ENCODE measurements around the gene DDB1.

Gene DDB1

GRCh38 chr11:61306221-61306620 is 26.7 kb downstream of the DDB1 start:
- TF ChIP-seq GATA2 (IDR thresholded peaks at IDR 0.05; ENCODE audit: low read depth, low read length), result no peak
- no peak for TF ChIP-seq GATA3 (IDR thresholded peaks at IDR 0.05; ENCODE audit: low read depth, low read length)

GRCh38 chr11:61305417-61305816 is 27.5 kb downstream of the DDB1 start:
- TF ChIP-seq GATA2 (IDR thresholded peaks at IDR 0.05; ENCODE audit: low read depth, low read length) (no peak), GATA3 (IDR thresholded peaks at IDR 0.05; ENCODE audit: low read depth, low read length) (no peak)

- TF ChIP-seq GATA3 (IDR thresholded peaks at IDR 0.05; ENCODE audit: low read depth, low read length), result no peak
These were observed 29.2 kb downstream of the DDB1 start for GRCh38 chr11:61303725-61304124.

- no peak for TF ChIP-seq GATA2 (IDR thresholded peaks at IDR 0.05; ENCODE audit: low read depth, low read length)
- no peak for TF ChIP-seq GATA3 (IDR thresholded peaks at IDR 0.05; ENCODE audit: low read depth, low read length)
These were observed 30.4 kb downstream of the DDB1 start for GRCh38 chr11:61302550-61302949.

GRCh38 chr11:61298663-61299244 is 34.2 kb downstream of the DDB1 start:
- TF ChIP-seq GATA2 (IDR thresholded peaks at IDR 0.05; ENCODE audit: low read depth, low read length) (no peak), GATA3 (IDR thresholded peaks at IDR 0.05; ENCODE audit: low read depth, low read length) (no peak)

- TF ChIP-seq GATA3 (IDR thresholded peaks at IDR 0.05; ENCODE audit: low read depth, low read length) (no peak), GATA2 (IDR thresholded peaks at IDR 0.05; ENCODE audit: low read depth, low read length) (no peak)
These were observed 35.2 kb downstream of the DDB1 start for GRCh38 chr11:61297746-61298145.

- TF ChIP-seq GATA2 (IDR thresholded peaks at IDR 0.05; ENCODE audit: low read depth, low read length) (no peak), GATA3 (IDR thresholded peaks at IDR 0.05; ENCODE audit: low read depth, low read length) (no peak)
These were observed 35.6 kb downstream of the DDB1 start for GRCh38 chr11:61297341-61297740.

GRCh38 chr11:61295596-61295926 is 37.3 kb downstream of the DDB1 start:
- TF ChIP-seq GATA3 (IDR thresholded peaks at IDR 0.05; ENCODE audit: low read depth, low read length), result no peak
- TF ChIP-seq GATA2 (IDR thresholded peaks at IDR 0.05; ENCODE audit: low read depth, low read length), result no peak

- TF ChIP-seq GATA2 (IDR thresholded peaks at IDR 0.05; ENCODE audit: low read depth, low read length) (no peak), GATA3 (IDR thresholded peaks at IDR 0.05; ENCODE audit: low read depth, low read length) (no peak)
These were observed 37.9 kb downstream of the DDB1 start, which contains the start of gene VWCE for GRCh38 chr11:61294717-61295595. Gene VWCE (minus strand): TSS chr11:61295316. CDS start chr11:61295037, 279 bp downstream.

GRCh38 chr11:61293867-61294716 is 38.8 kb downstream of the DDB1 start:
- TF ChIP-seq GATA3 (IDR thresholded peaks at IDR 0.05; ENCODE audit: low read depth, low read length) (no peak), GATA2 (IDR thresholded peaks at IDR 0.05; ENCODE audit: low read depth, low read length) (no peak)

GRCh38 chr11:61292356-61292755 is 40.5 kb downstream of the DDB1 start:
- no peak for TF ChIP-seq GATA2 (IDR thresholded peaks at IDR 0.05; ENCODE audit: low read depth, low read length)

- TF ChIP-seq GATA2 (IDR thresholded peaks at IDR 0.05; ENCODE audit: low read depth, low read length), result no peak
- no peak for TF ChIP-seq GATA3 (IDR thresholded peaks at IDR 0.05; ENCODE audit: low read depth, low read length)
These were observed 41.8 kb downstream of the DDB1 start for GRCh38 chr11:61290905-61291690.

GRCh38 chr11:61287338-61287977 is 45.4 kb downstream of the DDB1 start:
- TF ChIP-seq GATA3 (IDR thresholded peaks at IDR 0.05; ENCODE audit: low read depth, low read length), result no peak
- no peak for TF ChIP-seq GATA2 (IDR thresholded peaks at IDR 0.05; ENCODE audit: low read depth, low read length)
